Measurements from ENCODE around the gene TMC3.
"Not testable (repeated sequence)": the region's sequence is repeated elsewhere in the genome, so short reads cannot be mapped to it uniquely, and the experiment has no call there.

TMC3 gene

GRCh38 chr15:81384891-81385720 is 11.1 kb upstream of the TMC3 start:
- no peak for DNase-seq

- no peak for DNase-seq
Observed at GRCh38 chr15:81381720-81382119, 7.7 kb upstream of the TMC3 start.

GRCh38 chr15:81380668-81381067 is 6.7 kb upstream of the TMC3 start:
- no peak for DNase-seq

GRCh38 chr15:81380203-81380602 is 6.2 kb upstream of the TMC3 start:
- no peak for DNase-seq

GRCh38 chr15:81379269-81379668 is 5.3 kb upstream of the TMC3 start:
- DNase-seq = no peak

- DNase-seq = no peak
Observed at GRCh38 chr15:81378443-81378842, 4.4 kb upstream of the TMC3 start.

- no peak for DNase-seq
Observed at GRCh38 chr15:81377871-81378270, 3.9 kb upstream of the TMC3 start.

- DNase-seq = no peak
Observed at GRCh38 chr15:81376231-81376630, 2.2 kb upstream of the TMC3 start.

GRCh38 chr15:81375461-81375860 is 1.4 kb upstream of the TMC3 start:
- DNase-seq = no peak

- no peak for DNase-seq
Observed at GRCh38 chr15:81373176-81373575, 837 bp downstream of the TMC3 start.

GRCh38 chr15:81372575-81372974 is 1.4 kb downstream of the TMC3 start:
- no peak for DNase-seq

GRCh38 chr15:81363718-81364500 is 10.1 kb downstream of the TMC3 start:
- DNase-seq = no peak

- no peak for DNase-seq
Observed at GRCh38 chr15:81363276-81363675, 10.7 kb downstream of the TMC3 start.

- DNase-seq = no peak
Observed at GRCh38 chr15:81362790-81363189, 11.2 kb downstream of the TMC3 start.

- DNase-seq = no peak
Observed at GRCh38 chr15:81361891-81362290, 12.1 kb downstream of the TMC3 start.

- DNase-seq = no peak
Observed at GRCh38 chr15:81360491-81360890, 13.5 kb downstream of the TMC3 start.

- DNase-seq = no peak
Observed at GRCh38 chr15:81358248-81358647, 15.8 kb downstream of the TMC3 start.

- no peak for DNase-seq
Observed at GRCh38 chr15:81357180-81357686, 16.8 kb downstream of the TMC3 start.

- no peak for DNase-seq
Observed at GRCh38 chr15:81356252-81356651, 17.8 kb downstream of the TMC3 start.

GRCh38 chr15:81351651-81352050 is 22.4 kb downstream of the TMC3 start:
- DNase-seq = no peak

- no peak for DNase-seq
Observed at GRCh38 chr15:81349271-81349670, 24.7 kb downstream of the TMC3 start.

GRCh38 chr15:81348691-81349090 is 25.3 kb downstream of the TMC3 start:
- DNase-seq = not testable (repeated sequence)

- no peak for DNase-seq
Observed at GRCh38 chr15:81347910-81348309, 26.1 kb downstream of the TMC3 start.

- DNase-seq = no peak
Observed at GRCh38 chr15:81346611-81347010, 27.4 kb downstream of the TMC3 start.

Measured in AML-193 (cell line).